HG03469 (cell line): ENCODE measurements around the gene NUCB1.
"Not testable (repeated sequence)": the region's sequence is repeated elsewhere in the genome, so short reads cannot be mapped to it uniquely, and the experiment has no call there.

Source experiments
- ATAC-seq: cut with Tn5 transposase; IDR thresholded peaks from one replicate; pipeline ENCODE4 v1.9.1; 2021; ENCODE audit warnings: mild to moderate bottlenecking, moderate library complexity, moderate number of reproducible peaks; ENCODE audit not compliant: unreplicated experiment

NUCB1 gene

GRCh38 chr19:48874303-48875135 lies 25.6 kb upstream of the NUCB1 start:
- no peak for ATAC-seq

- not testable (repeated sequence) for ATAC-seq
Observed at GRCh38 chr19:48876043-48876981, 23.8 kb upstream of the NUCB1 start.

GRCh38 chr19:48877855-48878195 lies 22.3 kb upstream of the NUCB1 start:
- no peak for ATAC-seq

GRCh38 chr19:48878196-48879024 lies 21.7 kb upstream of the NUCB1 start:
- no peak for ATAC-seq

- ATAC-seq = no peak
Observed at GRCh38 chr19:48879025-48879637, 21.0 kb upstream of the NUCB1 start.

- not testable (repeated sequence) for ATAC-seq
Observed at GRCh38 chr19:48879696-48880095, 20.4 kb upstream of the NUCB1 start.

- ATAC-seq = no peak
Observed at GRCh38 chr19:48881741-48882657, 18.1 kb upstream of the NUCB1 start.

- ATAC-seq = no peak
Observed at GRCh38 chr19:48883726-48884125, 16.4 kb upstream of the NUCB1 start.

- no peak for ATAC-seq
Observed at GRCh38 chr19:48887861-48888612, 12.1 kb upstream of the NUCB1 start.

- not testable (repeated sequence) for ATAC-seq
Observed at GRCh38 chr19:48889496-48889895, 10.6 kb upstream of the NUCB1 start.

GRCh38 chr19:48890551-48890950 lies 9.6 kb upstream of the NUCB1 start:
- ATAC-seq = no peak

GRCh38 chr19:48895226-48895625 lies 4.9 kb upstream of the NUCB1 start:
- no peak for ATAC-seq

- no peak for ATAC-seq
Observed at GRCh38 chr19:48896191-48896720, 3.9 kb upstream of the NUCB1 start.

GRCh38 chr19:48897181-48897580 lies 2.9 kb upstream of the NUCB1 start:
- ATAC-seq = no peak

- not testable (repeated sequence) for ATAC-seq
Observed at GRCh38 chr19:48899386-48899749, 744 bp upstream of the NUCB1 start.

GRCh38 chr19:48900477-48901406 lies 630 bp downstream of the NUCB1 start:
- no peak for ATAC-seq

GRCh38 chr19:48902291-48902690 lies 2.2 kb downstream of the NUCB1 start:
- ATAC-seq = not testable (repeated sequence)
